ENCODE measurements around the gene TSC1. TPM values are rescaled to one million over a fixed set of nuclear protein-coding genes. Genes with fewer than 3 reads are reported as not detected.
A peak's percentile ranks its signal among the peaks of the same experiment; 100 is the strongest.

The TSC1 gene
- total and polyA plus RNA-seq, 10 of the 15 experiments (the other 5 are each of a cell fraction or from before 2014, with no cell fraction given) = 4.0 to 48.0 (median 14.9) TPM

DNA sequence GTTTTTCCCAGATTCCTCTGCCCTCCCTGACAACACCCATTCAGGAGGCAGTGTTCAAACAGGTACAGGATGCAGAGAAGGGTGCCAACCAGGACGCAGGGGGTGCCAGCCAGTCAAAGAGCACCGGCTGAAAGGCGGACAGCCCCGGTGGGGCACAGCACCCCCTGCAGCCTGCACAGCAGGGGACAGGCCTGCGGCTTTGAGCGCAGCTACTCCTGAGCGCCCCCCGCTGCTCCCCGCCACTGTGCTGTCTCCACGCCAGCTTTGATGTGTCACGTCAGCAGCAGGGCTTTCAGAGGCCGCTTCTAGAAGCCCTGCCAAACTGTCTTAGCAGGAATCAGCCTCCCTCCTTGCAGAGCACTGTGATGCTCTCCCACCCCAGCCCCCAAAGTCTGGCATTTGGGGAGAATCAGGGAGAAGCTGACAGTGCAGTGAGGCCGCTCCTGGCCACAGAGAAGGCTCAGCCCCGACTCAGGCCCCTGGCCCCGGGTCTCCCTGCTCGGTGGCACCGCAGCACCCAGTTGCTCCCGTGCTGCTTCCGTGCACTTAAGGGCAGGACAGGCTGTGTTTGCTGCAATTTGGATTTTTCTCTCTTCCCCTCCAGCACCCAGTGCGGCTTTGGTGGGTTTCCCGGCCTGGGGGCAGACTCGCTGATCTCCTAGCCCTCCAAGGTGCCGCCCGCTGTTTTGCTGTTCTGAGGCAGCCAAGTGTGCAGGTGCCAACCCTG is 86.6 kb downstream of the TSC1 start:
- Histone ChIP-seq H3K79me2 (ENCODE audit: control insufficient read depth, insufficient read depth, low read length) (no peaks in the 10 kb centered on the region), H3K36me3 (ENCODE audit: control insufficient read depth in 2 of 2, insufficient read depth in 2 of 2, low read length in 1 of 2) (no peaks in the 10 kb centered on the region), H3K9ac (ENCODE audit: control insufficient read depth, insufficient read depth, low read length) (no peak overlapping the region), H3K4me1 (ENCODE audit: control insufficient read depth, insufficient read depth, low read length) (no peaks in the 10 kb centered on the region), H3K4me3 (no peak overlapping the region), H3K27ac (ENCODE audit: control insufficient read depth, insufficient read depth) (no peak overlapping the region), H2AFZ (ENCODE audit: control insufficient read depth, low read depth, low read length) (no peak overlapping the region), H3K4me2 (ENCODE audit: control insufficient read depth, insufficient read depth) (no peak overlapping the region), H3K9me3 (replicated peaks; ENCODE audit: control insufficient read depth, insufficient read depth, low read length) (no peaks in the 10 kb centered on the region), H4K20me1 (ENCODE audit: control insufficient read depth, insufficient read depth) (no peaks in the 10 kb centered on the region), H3K27me3 (replicated peaks in 1 of 2; ENCODE audit: control insufficient read depth in 2 of 2, insufficient read depth in 2 of 2, low read length in 1 of 2) (no peaks in the 10 kb centered on the region; a peak in 1 of 4 replicates)
- in situ Hi-C loops (cut with MboI) = no loop called here
- FAIRE-seq (no peak), DNase-seq (ENCODE audit: low read depth, low spot score) (no peak), ATAC-seq (no peak)
- 43% methylated on average over 24 of the region's 24 CpGs for WGBS (ENCODE audit: insufficient coverage, insufficient replicate concordance, low lambda C conversion rate, missing lambda C conversion rate)
- BruUV-seq (replicated peaks) = no TSS peak
- POLR2A ChIA-PET = no interaction called here
- SMC1A ChIA-PET (ENCODE audit: uncharacterized antibody, unreplicated experiment) = no interaction called here
- RAD21 ChIA-PET (ENCODE audit: unreplicated experiment) = no interaction called here
- CTCF ChIA-PET = no interaction called here
- TF ChIP-seq IKZF2 (IDR thresholded peaks at IDR 0.05) = no peak
- TF ChIP-seq, protein P1, sequence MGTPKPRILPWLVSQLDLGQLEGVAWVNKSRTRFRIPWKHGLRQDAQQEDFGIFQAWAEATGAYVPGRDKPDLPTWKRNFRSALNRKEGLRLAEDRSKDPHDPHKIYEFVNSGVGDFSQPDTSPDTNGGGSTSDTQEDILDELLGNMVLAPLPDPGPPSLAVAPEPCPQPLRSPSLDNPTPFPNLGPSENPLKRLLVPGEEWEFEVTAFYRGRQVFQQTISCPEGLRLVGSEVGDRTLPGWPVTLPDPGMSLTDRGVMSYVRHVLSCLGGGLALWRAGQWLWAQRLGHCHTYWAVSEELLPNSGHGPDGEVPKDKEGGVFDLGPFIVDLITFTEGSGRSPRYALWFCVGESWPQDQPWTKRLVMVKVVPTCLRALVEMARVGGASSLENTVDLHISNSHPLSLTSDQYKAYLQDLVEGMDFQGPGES (IDR thresholded peaks at IDR 0.05) = no peak
- no peak for TF ChIP-seq MYC (IDR thresholded peaks at IDR 0.05; ENCODE audit: insufficient read depth, insufficient read length, insufficient replicate concordance, low read length, severe bottlenecking)
- no peak for TF ChIP-seq RFX5 (IDR thresholded peaks at IDR 0.05; ENCODE audit: low read depth, low read length)
- TF ChIP-seq, protein P2, sequence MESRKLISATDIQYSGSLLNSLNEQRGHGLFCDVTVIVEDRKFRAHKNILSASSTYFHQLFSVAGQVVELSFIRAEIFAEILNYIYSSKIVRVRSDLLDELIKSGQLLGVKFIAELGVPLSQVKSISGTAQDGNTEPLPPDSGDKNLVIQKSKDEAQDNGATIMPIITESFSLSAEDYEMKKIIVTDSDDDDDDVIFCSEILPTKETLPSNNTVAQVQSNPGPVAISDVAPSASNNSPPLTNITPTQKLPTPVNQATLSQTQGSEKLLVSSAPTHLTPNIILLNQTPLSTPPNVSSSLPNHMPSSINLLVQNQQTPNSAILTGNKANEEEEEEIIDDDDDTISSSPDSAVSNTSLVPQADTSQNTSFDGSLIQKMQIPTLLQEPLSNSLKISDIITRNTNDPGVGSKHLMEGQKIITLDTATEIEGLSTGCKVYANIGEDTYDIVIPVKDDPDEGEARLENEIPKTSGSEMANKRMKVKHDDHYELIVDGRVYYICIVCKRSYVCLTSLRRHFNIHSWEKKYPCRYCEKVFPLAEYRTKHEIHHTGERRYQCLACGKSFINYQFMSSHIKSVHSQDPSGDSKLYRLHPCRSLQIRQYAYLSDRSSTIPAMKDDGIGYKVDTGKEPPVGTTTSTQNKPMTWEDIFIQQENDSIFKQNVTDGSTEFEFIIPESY (IDR thresholded peaks at IDR 0.05) = peak; percentile 43; the same call in 1 of the 2 replicates
- TF ChIP-seq RAD51 (IDR thresholded peaks at IDR 0.05) = no peak
- intact Hi-C loops (cut with micrococcal nuclease; ENCODE audit: unreplicated experiment) = no loop called here
